Panc1 (cell line): ENCODE data around the gene RFPL2. TPM values are rescaled to one million over a fixed set of nuclear protein-coding genes. Genes with fewer than 3 reads are reported as not detected.
A peak's percentile ranks its signal among the peaks of the same experiment; 100 is the strongest.

Source experiments
- ATAC-seq: fragments of 200-7000 bp; cut with Tn5 transposase; 2 replicates; pipeline ENCODE4 v1.9.1; 2020; ENCODE audit warnings: mild to moderate bottlenecking, moderate library complexity
- BruUV-seq: library from RNA; stranded (reverse); fragments of 400-500 nt; replicated peaks from 2 replicates; lab custom pipeline; 2021; lab: Mats Ljungman, UMichigan
- CTCF ChIA-PET: fragments of 300-600 bp; sonication (Branson Sonifier 250); formaldehyde crosslinking; loops from one replicate; lab custom pipeline; 2022; ENCODE audit warnings: antibody characterized with exemption; lab: Charles Lee
- POLR2A ChIA-PET: fragments of 300-600 bp; sonication (Branson Sonifier 250); formaldehyde crosslinking; loops from one replicate; lab custom pipeline; 2022; ENCODE audit warnings: antibody characterized with exemption; lab: Charles Lee
- DNase-seq: peaks from one replicate; pipeline ENCODE4 v3.0.0-alpha.2; 2010; ENCODE audit warnings: low read depth, low spot score
- H3K27ac ChIP-seq: 2 replicates; pipeline ENCODE4 v1.5.1; 2011; ENCODE audit warnings: mild to moderate bottlenecking, low read length, inconsistent platforms
- H3K27me3 ChIP-seq: fragments of 200-500 bp; sonication (Bioruptor generic); 2 replicates; pipeline ENCODE4 v1.6.0; 2014; ENCODE audit warnings: low read length, inconsistent platforms; ENCODE audit not compliant: control insufficient read depth, insufficient read depth
- H3K36me3 ChIP-seq: fragments of 200-500 bp; sonication (Bioruptor generic); 2 replicates; pipeline ENCODE4 v1.5.1; 2014; ENCODE audit warnings: inconsistent platforms, mild to moderate bottlenecking, low read length, moderate library complexity; ENCODE audit not compliant: control insufficient read depth, insufficient read depth
- H3K4me1 ChIP-seq: 2 replicates; pipeline ENCODE4 v1.5.1; 2011; ENCODE audit warnings: inconsistent platforms, mild to moderate bottlenecking, low read length, moderate library complexity; ENCODE audit not compliant: control insufficient read depth, insufficient read depth
- H3K4me3 ChIP-seq, 2 experiments: 2 replicates each; pipeline ENCODE4 v1.5.1; 2011 to 2012; ENCODE audit warnings: low read depth in 2 of 2, low read length in 2 of 2, mild to moderate bottlenecking in 2 of 2, inconsistent platforms in 1 of 2, moderate library complexity in 1 of 2
- H3K9me3 ChIP-seq: fragments of 200-500 bp; sonication (Bioruptor generic); 2 replicates; pipeline ENCODE4 v1.5.1; 2014; ENCODE audit warnings: low read depth, mild to moderate bottlenecking, inconsistent platforms, low read length, moderate library complexity; ENCODE audit not compliant: control insufficient read depth, insufficient read depth
- POLR2AphosphoS5 ChIP-seq: IDR thresholded peaks from 2 replicates; pipeline ENCODE4 v1.6.1; 2012; ENCODE audit warnings: mild to moderate bottlenecking, low read depth, low read length, moderate library complexity
- SIN3A ChIP-seq: IDR thresholded peaks from 2 replicates; pipeline ENCODE4 v1.6.1; 2012; ENCODE audit warnings: low read depth, mild to moderate bottlenecking, low read length, moderate library complexity, borderline replicate concordance; ENCODE audit not compliant: insufficient read depth
- TCF7L2 ChIP-seq: IDR thresholded peaks from 2 replicates; pipeline ENCODE4 v1.6.1; 2011; ENCODE audit warnings: mild to moderate bottlenecking, low read depth, low read length, inconsistent platforms
- in situ Hi-C: cut with HindIII; loops from 2 replicates; pipeline ENCODE4 v1.10.0; 2016; ENCODE audit warnings: low sequenced_read_pairs, low pct_unique_long_range_greater_than_20kb
- intact Hi-C: fragments of 100-400 bp; cut with micrococcal nuclease; formaldehyde crosslinking; loops from one replicate; pipeline ENCODE4 v1.10.0; 2022; ENCODE audit not compliant: unreplicated experiment
- total RNA-seq: library from RNA; stranded (reverse); gene quantifications from one replicate; pipeline ENCODE4 v1.2.1, GENCODE V29; 2021; ENCODE audit not compliant: unreplicated experiment
- TF ChIP-seq, protein P1 (sequence below): fragments of 450-650 bp; IDR thresholded peaks from 2 replicates; pipeline ENCODE4 v1.5.1; 2017; ENCODE audit warnings: mild to moderate bottlenecking

The RFPL2 gene
- total RNA-seq, 1 experiment from 2014 or later = not detected

DNA sequence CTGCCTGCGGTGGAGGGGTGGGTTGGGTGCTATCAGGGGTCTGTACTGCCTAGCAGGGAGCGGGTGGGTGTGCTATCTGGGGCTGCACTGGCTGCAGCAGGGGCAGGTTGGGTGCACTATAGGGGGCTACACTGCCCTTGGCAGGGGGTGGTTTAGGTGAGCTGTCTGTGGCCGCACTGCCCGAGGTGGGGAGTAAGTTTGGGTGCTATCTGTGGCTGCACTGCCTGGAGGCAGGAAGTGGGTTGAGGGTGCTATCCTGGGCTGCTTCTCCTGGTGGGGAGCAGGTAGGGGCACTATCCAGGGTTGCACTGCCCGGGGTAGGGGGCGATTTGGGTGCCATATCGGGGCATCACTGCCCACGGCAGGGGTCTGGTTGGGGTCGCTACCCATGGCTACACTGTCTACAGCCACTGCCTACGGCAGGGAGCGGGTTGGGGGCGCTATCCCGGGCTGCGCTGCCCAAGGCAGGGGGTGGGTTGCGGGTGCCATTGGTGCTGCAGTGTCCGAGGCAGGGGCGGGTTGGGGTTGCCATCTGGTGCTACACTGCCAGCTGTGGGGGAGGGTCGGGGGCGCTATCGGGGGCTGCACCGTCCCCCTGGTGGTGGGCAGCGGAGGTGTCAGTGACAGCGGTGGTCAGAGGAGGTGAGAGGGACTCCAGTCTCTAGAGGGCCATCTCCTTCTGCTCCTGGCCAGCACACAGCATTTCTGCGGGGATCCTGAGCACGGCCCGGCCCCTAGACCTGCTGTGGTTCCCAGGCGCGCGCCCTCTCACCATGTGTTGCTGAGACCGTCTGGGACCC is 1.3 kb upstream of the RFPL2 start:
- BruUV-seq = no TSS peak
- Histone ChIP-seq H3K4me1 (no peaks in the 10 kb centered on the region), H3K36me3 (no peaks in the 10 kb centered on the region; the same call in 1 of the 2 replicates), H3K4me3 (peak overlapping the region in 1 of 2 experiments; percentile 2; a peak in 1 of 4 replicates), H3K9me3 (no peaks in the 10 kb centered on the region), H3K27ac (no peak overlapping the region), H3K27me3 (no peaks in the 10 kb centered on the region)
- DNase-seq (no peak), ATAC-seq (peak; percentile 42)
- intact Hi-C loops = loop anchor here (5.0 kb wide), 1 partner anchor 266 kb away; the partner anchor contains the start of gene FBXO7
- ChIA-PET CTCF (interaction anchor here (0.6 kb wide), 1 partner anchor 12 kb away, joined by 8 read pairs; no protein-coding TSS in a partner anchor), POLR2A (no interaction called here)
- TF ChIP-seq, protein P1, sequence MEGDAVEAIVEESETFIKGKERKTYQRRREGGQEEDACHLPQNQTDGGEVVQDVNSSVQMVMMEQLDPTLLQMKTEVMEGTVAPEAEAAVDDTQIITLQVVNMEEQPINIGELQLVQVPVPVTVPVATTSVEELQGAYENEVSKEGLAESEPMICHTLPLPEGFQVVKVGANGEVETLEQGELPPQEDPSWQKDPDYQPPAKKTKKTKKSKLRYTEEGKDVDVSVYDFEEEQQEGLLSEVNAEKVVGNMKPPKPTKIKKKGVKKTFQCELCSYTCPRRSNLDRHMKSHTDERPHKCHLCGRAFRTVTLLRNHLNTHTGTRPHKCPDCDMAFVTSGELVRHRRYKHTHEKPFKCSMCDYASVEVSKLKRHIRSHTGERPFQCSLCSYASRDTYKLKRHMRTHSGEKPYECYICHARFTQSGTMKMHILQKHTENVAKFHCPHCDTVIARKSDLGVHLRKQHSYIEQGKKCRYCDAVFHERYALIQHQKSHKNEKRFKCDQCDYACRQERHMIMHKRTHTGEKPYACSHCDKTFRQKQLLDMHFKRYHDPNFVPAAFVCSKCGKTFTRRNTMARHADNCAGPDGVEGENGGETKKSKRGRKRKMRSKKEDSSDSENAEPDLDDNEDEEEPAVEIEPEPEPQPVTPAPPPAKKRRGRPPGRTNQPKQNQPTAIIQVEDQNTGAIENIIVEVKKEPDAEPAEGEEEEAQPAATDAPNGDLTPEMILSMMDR = no peak
- TF ChIP-seq POLR2AphosphoS5 = no peak
- in situ Hi-C loops = no loop called here

DNA sequence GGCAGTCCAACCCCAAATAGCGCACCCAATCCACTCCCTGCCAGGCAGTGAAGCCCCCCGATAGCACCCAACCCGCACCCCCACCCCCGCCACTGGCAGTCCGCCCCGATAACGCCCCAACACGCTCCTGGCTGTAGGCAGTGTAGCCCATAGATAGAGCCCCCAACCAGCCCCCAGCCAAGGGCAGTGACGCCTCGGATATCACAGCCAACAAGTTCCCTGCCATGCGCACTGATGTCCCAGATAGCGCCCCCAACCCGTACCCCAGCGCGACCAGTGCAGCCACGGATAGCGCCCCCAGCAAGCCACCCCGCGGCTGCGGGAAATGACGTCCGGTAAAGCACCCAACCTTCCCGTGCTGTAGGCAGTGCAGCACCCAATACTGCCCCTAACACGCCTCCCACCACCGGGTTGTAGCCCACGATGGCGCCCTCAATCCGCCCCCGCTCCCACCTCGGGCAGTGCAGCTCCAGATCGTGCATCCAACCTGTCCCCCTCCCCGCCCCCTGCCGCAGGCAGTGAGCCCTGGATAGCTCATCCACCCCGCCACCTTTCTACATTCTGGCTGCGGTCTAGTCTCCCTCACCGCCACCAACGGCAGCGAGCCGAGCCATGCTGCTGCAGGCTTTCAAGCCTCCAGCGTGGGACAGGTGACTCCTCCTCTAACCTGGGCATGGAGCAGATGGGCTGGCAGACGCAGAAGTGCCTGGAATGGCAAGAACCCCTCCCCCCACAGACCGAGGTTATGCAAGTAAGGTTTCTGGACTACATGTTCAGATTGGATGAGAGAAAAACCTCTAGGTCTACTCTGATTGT is 625 bp downstream of the RFPL2 start:
- peak overlapping the region; percentile 43 to 60 for H3K4me3 ChIP-seq
- POLR2A ChIA-PET = no interaction called here
- CTCF ChIA-PET = interaction anchor here (0.6 kb wide), 1 partner anchor 32 kb away, joined by 4 read pairs; no protein-coding TSS in a partner anchor

More for the DNA sequence above, 625 bp downstream of the RFPL2 start:
- DNase-seq (no peak), ATAC-seq (peak; percentile 35; the same call in 1 of the 2 replicates)
- no TSS peak for BruUV-seq
- Histone ChIP-seq H3K27me3 (no peaks in the 10 kb centered on the region), H3K4me1 (no peaks in the 10 kb centered on the region), H3K36me3 (no peaks in the 10 kb centered on the region; the same call in 1 of the 2 replicates), H3K9me3 (no peaks in the 10 kb centered on the region), H3K27ac (no peak overlapping the region)
- intact Hi-C loops = no loop called here
- TF ChIP-seq SIN3A (no peak), POLR2AphosphoS5 (no peak), TCF7L2 (no peak)
- TF ChIP-seq, protein P1 = no peak; the same call in 1 of the 2 replicates
- in situ Hi-C loops = no loop called here
